Trophoblast cell (in vitro differentiated cells and primary cell): ENCODE data around the gene TBC1D19.

Source experiments
- DNase-seq, 2 donors: peaks; one replicate each; pipeline ENCODE4 v3.0.0-alpha.2; 2016
- H2AFZ ChIP-seq: 2 replicates; pipeline ENCODE4 v1.6.1; 2013; ENCODE audit warnings: low read length, moderate library complexity, mild to moderate bottlenecking; ENCODE audit not compliant: insufficient read depth, poor library complexity
- H2AK5ac ChIP-seq: 2 replicates; pipeline ENCODE4 v1.6.1; 2013; ENCODE audit warnings: mild to moderate bottlenecking, low read length
- H2BK120ac ChIP-seq: 2 replicates; pipeline ENCODE4 v1.6.1; 2013; ENCODE audit warnings: low read length, mild to moderate bottlenecking, moderate library complexity; ENCODE audit not compliant: insufficient read depth, poor library complexity
- H2BK12ac ChIP-seq: 2 replicates; pipeline ENCODE4 v1.6.1; 2013; ENCODE audit warnings: mild to moderate bottlenecking, low read length, moderate library complexity
- H2BK5ac ChIP-seq: 2 replicates; pipeline ENCODE4 v1.6.1; 2013; ENCODE audit warnings: low read length, low read depth, moderate library complexity, mild to moderate bottlenecking; ENCODE audit not compliant: poor library complexity
- H3K14ac ChIP-seq: 2 replicates; pipeline ENCODE4 v1.6.1; 2013; ENCODE audit warnings: mild to moderate bottlenecking, low read length
- H3K18ac ChIP-seq: 2 replicates; pipeline ENCODE4 v1.6.1; 2013; ENCODE audit warnings: mild to moderate bottlenecking, low read length
- H3K23ac ChIP-seq: 2 replicates; pipeline ENCODE4 v1.6.1; 2013; ENCODE audit warnings: low read length
- H3K27ac ChIP-seq: 2 replicates; pipeline ENCODE4 v1.5.1; 2013; ENCODE audit warnings: low read depth, mild to moderate bottlenecking, inconsistent platforms, low read length, moderate library complexity
- H3K27me3 ChIP-seq: 2 replicates; pipeline ENCODE4 v1.6.1; 2013; ENCODE audit warnings: inconsistent platforms, mild to moderate bottlenecking, low read length, moderate library complexity; ENCODE audit not compliant: insufficient read depth
- H3K36me3 ChIP-seq, 2 experiments: 1 replicate in 1 of 2; 2 replicates in 1 of 2; pipeline ENCODE4 v1.6.1; 2013; ENCODE audit warnings: low read length in 2 of 2, mild to moderate bottlenecking in 2 of 2, moderate library complexity in 1 of 2; ENCODE audit not compliant: insufficient read depth in 2 of 2, control insufficient read depth in 1 of 2
- H3K4ac ChIP-seq: 2 replicates; pipeline ENCODE4 v1.6.1; 2013; ENCODE audit warnings: low read depth, mild to moderate bottlenecking, low read length, moderate library complexity
- H3K4me1 ChIP-seq, 2 experiments: 1 replicate in 1 of 2; 2 replicates in 1 of 2; pipeline ENCODE4 v1.6.1; 2013; ENCODE audit warnings: low read length in 2 of 2, mild to moderate bottlenecking in 2 of 2, moderate library complexity in 1 of 2; ENCODE audit not compliant: insufficient read depth in 2 of 2, control insufficient read depth in 1 of 2
- H3K4me2 ChIP-seq: 2 replicates; pipeline ENCODE4 v1.6.1; 2013; ENCODE audit warnings: inconsistent platforms, mild to moderate bottlenecking, low read length, moderate library complexity
- H3K4me3 ChIP-seq: 2 replicates; pipeline ENCODE4 v1.5.1; 2013; ENCODE audit warnings: mild to moderate bottlenecking, low read depth, low read length, inconsistent platforms
- H3K79me1 ChIP-seq: one replicate; pipeline ENCODE4 v1.6.1; 2013; ENCODE audit warnings: low read length
- H3K79me2 ChIP-seq: 2 replicates; pipeline ENCODE4 v1.6.1; 2013; ENCODE audit warnings: low read length, mild to moderate bottlenecking; ENCODE audit not compliant: control insufficient read depth, insufficient read depth, poor library complexity
- H3K9ac ChIP-seq: 2 replicates; pipeline ENCODE4 v1.6.1; 2013; ENCODE audit warnings: mild to moderate bottlenecking, low read length
- H3K9me3 ChIP-seq: 2 replicates; pipeline ENCODE4 v1.6.1; 2013; ENCODE audit warnings: low read depth, mild to moderate bottlenecking, control low read depth, inconsistent platforms, low read length; ENCODE audit not compliant: insufficient read depth
- H4K12ac ChIP-seq: 2 replicates; pipeline ENCODE4 v1.6.1; 2013; ENCODE audit warnings: low read depth, mild to moderate bottlenecking, low read length, moderate library complexity
- H4K8ac ChIP-seq: 2 replicates; pipeline ENCODE4 v1.6.1; 2013; ENCODE audit warnings: low read depth, mild to moderate bottlenecking, low read length, moderate library complexity
- H4K91ac ChIP-seq: one replicate; pipeline ENCODE4 v1.6.1; 2013; ENCODE audit warnings: low read depth, mild to moderate bottlenecking, low read length, moderate library complexity
- WGBS: extraction: QIAGEN DNeasy Blood & Tissue Kit; methylation state at CpG from one replicate; pipeline ENCODE4 v1.1.7; 2013; ENCODE audit warnings: missing lambda C conversion rate; ENCODE audit not compliant: insufficient read length, insufficient coverage; ENCODE audit errors: extremely low coverage; 5-methylcytosine and 5-hydroxymethylcytosine counted together

The TBC1D19 gene

DNA sequence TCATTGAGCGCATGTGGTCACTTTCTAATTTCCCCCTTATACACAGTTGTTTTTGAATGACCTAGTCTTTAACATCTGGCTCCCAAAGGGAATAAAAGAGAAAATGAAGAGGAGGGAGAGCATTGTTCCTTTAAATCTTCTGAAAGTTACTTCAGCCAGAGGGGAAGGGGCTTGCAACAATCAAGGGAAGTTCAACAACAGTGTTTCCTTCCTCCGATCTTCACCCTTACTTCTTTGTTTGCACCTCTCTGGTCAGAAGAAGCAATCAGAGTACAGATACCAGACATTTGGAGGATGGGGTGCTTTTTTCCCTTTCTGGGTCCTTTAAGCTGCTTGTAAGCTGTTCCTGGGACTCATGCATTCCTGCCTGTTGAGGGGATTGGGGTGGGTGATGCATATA lies 125.4 kb downstream of the TBC1D19 start:
- Histone ChIP-seq H3K4me1 (no peaks in the 10 kb centered on the region), H2BK120ac (no peak overlapping the region), H3K4me2 (no peak overlapping the region), H3K4me3 (no peak overlapping the region), H2AK5ac (no peak overlapping the region), H2BK5ac (no peak overlapping the region), H2AFZ (no peak overlapping the region), H3K79me2 (no peaks in the 10 kb centered on the region), H3K14ac (no peak overlapping the region), H2BK12ac (no peak overlapping the region), H3K9me3 (no peaks in the 10 kb centered on the region), H3K4ac (no peak overlapping the region), H3K27me3 (no peaks in the 10 kb centered on the region), H3K79me1 (no peaks in the 10 kb centered on the region), H3K36me3 (no peaks in the 10 kb centered on the region), H4K91ac (no peak overlapping the region), H3K27ac (no peak overlapping the region), H4K8ac (no peak overlapping the region), H4K12ac (no peak overlapping the region), H3K9ac (no peak overlapping the region), H3K18ac (no peak overlapping the region), H3K23ac (no peak overlapping the region)
- no CpG with 5 or more reads among the region's 2 CpGs for WGBS
- DNase-seq = no peak

- no peak overlapping the region for H3K18ac ChIP-seq
- no peak overlapping the region for H4K91ac ChIP-seq
- no CpG with 5 or more reads among the region's 2 CpGs for WGBS
- no peak for DNase-seq
- H4K12ac ChIP-seq = no peak overlapping the region
- no peaks in the 10 kb centered on the region for H3K27me3 ChIP-seq
- no peak overlapping the region for H2BK5ac ChIP-seq
- H2AFZ ChIP-seq = no peak overlapping the region
- H3K4me2 ChIP-seq = no peak overlapping the region
- no peak overlapping the region for H3K4ac ChIP-seq
- H3K9me3 ChIP-seq = no peaks in the 10 kb centered on the region
- no peak overlapping the region for H4K8ac ChIP-seq
- H3K4me3 ChIP-seq = no peak overlapping the region
- H3K79me2 ChIP-seq = no peaks in the 10 kb centered on the region
- H2BK120ac ChIP-seq = no peak overlapping the region
- no peaks in the 10 kb centered on the region for H3K79me1 ChIP-seq
- H2BK12ac ChIP-seq = no peak overlapping the region
- H2AK5ac ChIP-seq = no peak overlapping the region
- no peak overlapping the region for H3K27ac ChIP-seq
- no peak overlapping the region for H3K9ac ChIP-seq
- H3K4me1 ChIP-seq = no peaks in the 10 kb centered on the region
- H3K14ac ChIP-seq = no peak overlapping the region
- no peaks in the 10 kb centered on the region for H3K36me3 ChIP-seq
- no peak overlapping the region for H3K23ac ChIP-seq
Observed at GRCh38 chr4:26713563-26714151, 129.8 kb downstream of the TBC1D19 start.

DNA sequence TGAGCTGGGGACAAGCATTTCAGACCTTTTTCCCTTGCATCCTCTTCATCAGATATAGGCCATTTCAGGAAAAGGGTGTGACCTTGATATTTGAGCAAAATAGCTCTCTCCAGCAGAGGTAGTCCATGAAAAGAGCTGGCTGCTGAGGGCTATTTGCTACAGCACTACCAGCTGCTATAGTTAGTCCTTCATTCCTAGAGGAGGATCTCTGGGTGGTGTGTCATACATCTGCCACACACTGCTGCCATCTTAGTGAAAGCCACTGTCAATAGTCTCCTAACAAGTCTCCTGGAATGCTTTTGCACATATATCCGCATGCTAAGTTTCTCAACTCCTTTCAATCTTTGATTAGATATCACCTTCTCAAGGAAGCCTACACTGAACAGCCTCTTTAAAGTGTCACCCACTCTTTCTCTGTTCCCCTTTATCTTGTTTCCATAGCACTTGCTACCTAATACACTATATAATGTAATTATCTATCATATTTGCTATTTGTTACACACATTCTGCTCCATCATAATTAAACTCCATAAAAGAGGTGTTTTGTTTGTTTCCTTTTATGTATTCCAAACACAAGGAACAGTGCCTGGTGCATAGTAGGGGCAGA lies 131.9 kb downstream of the TBC1D19 start:
- H2BK120ac ChIP-seq = no peak overlapping the region
- no peaks in the 10 kb centered on the region for H3K79me1 ChIP-seq
- no peak overlapping the region for H3K4me2 ChIP-seq
- no peaks in the 10 kb centered on the region for H3K27me3 ChIP-seq
- no peak overlapping the region for H4K91ac ChIP-seq
- no peak overlapping the region for H3K9ac ChIP-seq
- H3K36me3 ChIP-seq = no peaks in the 10 kb centered on the region
- H3K14ac ChIP-seq = no peak overlapping the region
- H3K18ac ChIP-seq = no peak overlapping the region
- H3K4me1 ChIP-seq = no peaks in the 10 kb centered on the region
- no peak overlapping the region for H2AK5ac ChIP-seq
- H3K9me3 ChIP-seq = no peaks in the 10 kb centered on the region
- no peak overlapping the region for H3K27ac ChIP-seq
- H3K4me3 ChIP-seq = no peak overlapping the region
- H3K79me2 ChIP-seq = no peaks in the 10 kb centered on the region
- no peak overlapping the region for H2BK5ac ChIP-seq
- no peak overlapping the region for H2AFZ ChIP-seq
- H3K23ac ChIP-seq = no peak overlapping the region
- H2BK12ac ChIP-seq = no peak overlapping the region
- H3K4ac ChIP-seq = no peak overlapping the region
- H4K12ac ChIP-seq = no peak overlapping the region
- no peak overlapping the region for H4K8ac ChIP-seq
- DNase-seq = no peak
- no CpG with 5 or more reads among the region's 1 CpG for WGBS

- no CpG with 5 or more reads among the region's 2 CpGs for WGBS
- H2BK5ac ChIP-seq = no peak overlapping the region
- H3K27me3 ChIP-seq = no peaks in the 10 kb centered on the region
Observed at GRCh38 chr4:26717332-26717731, 133.4 kb downstream of the TBC1D19 start.

More at GRCh38 chr4:26717332-26717731, 133.4 kb downstream of the TBC1D19 start:
- H3K23ac ChIP-seq = no peak overlapping the region
- no peak overlapping the region for H2AK5ac ChIP-seq
- no peaks in the 10 kb centered on the region for H3K36me3 ChIP-seq
- no peak overlapping the region for H3K14ac ChIP-seq
- H2BK12ac ChIP-seq = no peak overlapping the region
- H4K12ac ChIP-seq = no peak overlapping the region
- no peak overlapping the region for H2AFZ ChIP-seq
- no peak overlapping the region for H4K8ac ChIP-seq
- no peak overlapping the region for H3K27ac ChIP-seq
- no peak overlapping the region for H2BK120ac ChIP-seq
- no peak overlapping the region for H4K91ac ChIP-seq
- H3K4me3 ChIP-seq = no peak overlapping the region
- H3K4me2 ChIP-seq = no peak overlapping the region
- DNase-seq = no peak
- H3K9ac ChIP-seq = no peak overlapping the region
- H3K9me3 ChIP-seq = no peaks in the 10 kb centered on the region
- H3K18ac ChIP-seq = no peak overlapping the region
- H3K79me2 ChIP-seq = no peaks in the 10 kb centered on the region
- H3K79me1 ChIP-seq = no peaks in the 10 kb centered on the region
- no peak overlapping the region for H3K4ac ChIP-seq
- no peaks in the 10 kb centered on the region for H3K4me1 ChIP-seq
